Stimulated activated CD8-positive, alpha-beta memory T cell treated with anti-CD3 and anti-CD28 coated beads, Interleukin-4, amount 100 ng/mL, for 1 hour (primary cell): Measurements from ENCODE around the gene NTN4.
"Not testable (repeated sequence)": the region's sequence is repeated elsewhere in the genome, so short reads cannot be mapped to it uniquely, and the experiment has no call there.

Experiments used
- DNase-seq, 2 donors: peaks; one replicate each; pipeline ENCODE4 v3.0.0-alpha.2; 2020; ENCODE audit warnings: low read depth in 2 of 2, low spot score in 1 of 2

Gene NTN4

GRCh38 chr12:95756362-95756761 lies 34.2 kb downstream of the NTN4 start:
- no peak for DNase-seq

DNA sequence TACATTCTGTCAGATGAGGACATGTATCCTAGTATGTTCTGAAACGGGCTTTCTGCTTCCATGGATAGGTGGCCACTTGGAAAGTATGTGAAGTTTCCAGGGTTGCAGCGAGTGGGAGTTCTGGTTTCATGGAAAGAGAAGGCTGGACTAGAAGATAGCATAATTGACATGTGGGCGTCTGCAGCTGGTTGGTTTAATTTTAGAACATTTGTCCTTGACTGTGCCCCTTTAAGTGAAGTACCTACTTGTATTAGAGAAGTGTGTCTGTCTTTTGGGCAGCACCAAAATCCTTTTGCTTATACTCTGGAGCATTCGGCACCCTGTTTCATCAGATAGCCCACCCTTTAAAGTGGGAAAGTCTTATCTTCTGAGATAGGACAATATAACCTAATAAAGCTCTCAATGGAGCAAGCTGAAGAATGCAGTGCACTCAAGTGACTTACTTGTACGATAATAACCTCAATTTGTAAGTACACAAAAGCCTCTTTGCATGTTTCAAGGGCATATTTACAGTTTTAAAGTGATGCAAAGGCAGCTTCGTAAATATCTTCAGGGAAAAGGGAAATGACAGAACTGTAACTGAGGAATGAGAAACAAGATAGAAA lies 35.2 kb downstream of the NTN4 start:
- no peak for DNase-seq

GRCh38 chr12:95746062-95746461 lies 44.5 kb downstream of the NTN4 start:
- DNase-seq, result not testable (repeated sequence)

DNA sequence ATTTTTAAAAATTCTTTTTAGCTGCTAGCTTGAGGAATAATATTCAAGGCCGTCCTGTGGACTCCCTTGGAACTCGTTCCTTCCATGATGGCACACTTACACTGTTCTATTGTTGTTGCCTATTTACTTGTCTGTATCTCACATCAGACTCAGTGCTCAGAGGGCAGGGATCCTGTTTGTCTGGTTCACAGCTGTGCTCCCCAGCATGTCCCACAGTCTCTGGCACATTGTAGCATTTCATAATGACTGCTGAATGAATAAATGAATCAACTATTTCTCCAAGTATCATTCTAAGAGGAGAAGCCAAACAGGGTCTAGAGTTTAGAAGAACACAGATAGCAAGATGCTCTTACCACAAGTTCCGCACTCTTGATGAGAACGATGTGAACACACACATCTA lies 48.0 kb downstream of the NTN4 start:
- DNase-seq, result no peak

DNA sequence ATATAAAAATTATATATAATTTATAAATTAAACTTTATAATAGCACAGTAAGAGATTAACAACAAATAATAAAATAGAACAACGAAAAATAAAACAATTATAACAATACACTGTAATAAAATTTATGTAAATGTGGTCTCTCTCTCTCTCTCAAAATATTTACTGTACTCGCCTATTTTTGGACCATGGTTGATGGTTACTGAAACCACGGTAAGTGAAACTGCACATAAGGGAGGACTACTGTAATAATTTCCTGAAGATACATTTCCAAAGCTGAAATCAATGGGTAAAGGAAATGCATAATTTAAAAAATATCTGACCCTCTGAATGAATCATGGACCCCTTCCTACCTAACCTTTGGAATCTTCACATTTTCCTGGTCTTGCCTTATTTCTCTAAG lies 48.9 kb downstream of the NTN4 start:
- no peak for DNase-seq

GRCh38 chr12:95740751-95741150 lies 49.8 kb downstream of the NTN4 start:
- no peak for DNase-seq

DNA sequence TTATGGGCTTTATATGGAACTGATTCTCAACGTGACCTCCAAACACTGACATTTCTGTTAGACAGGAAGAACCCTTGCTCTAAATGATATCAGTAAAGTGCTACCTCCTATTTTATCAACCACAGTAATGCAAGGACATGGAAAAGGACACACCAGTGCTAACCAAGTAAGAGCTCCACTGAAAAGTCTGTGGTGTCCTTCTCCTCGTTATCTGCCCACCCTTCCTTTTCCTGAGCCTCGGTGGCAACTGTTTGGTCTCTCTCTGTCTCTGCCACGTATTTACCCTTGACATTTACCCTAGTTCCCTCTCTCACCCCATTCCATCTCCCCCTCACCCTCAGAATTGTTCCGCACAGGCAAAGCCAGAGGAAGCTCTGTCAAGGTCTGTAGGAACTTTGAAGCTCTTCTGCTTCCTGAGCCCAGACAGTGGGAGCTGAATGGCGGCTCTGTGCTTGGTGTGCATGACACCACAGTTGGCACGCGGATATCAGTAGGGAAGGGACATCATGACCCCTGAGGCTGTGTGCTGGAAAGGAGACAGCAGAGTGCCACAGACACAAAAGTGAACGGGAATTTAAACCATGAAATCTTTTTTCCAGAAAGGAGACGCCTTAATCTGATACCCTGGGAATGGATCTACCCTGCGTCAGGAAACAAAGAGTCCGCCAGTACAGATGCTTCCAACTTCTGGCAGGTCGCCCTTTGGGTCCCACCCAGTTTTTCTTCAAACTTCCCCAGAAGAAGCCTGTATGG lies 50.8 kb downstream of the NTN4 start:
- DNase-seq, result no peak

DNA sequence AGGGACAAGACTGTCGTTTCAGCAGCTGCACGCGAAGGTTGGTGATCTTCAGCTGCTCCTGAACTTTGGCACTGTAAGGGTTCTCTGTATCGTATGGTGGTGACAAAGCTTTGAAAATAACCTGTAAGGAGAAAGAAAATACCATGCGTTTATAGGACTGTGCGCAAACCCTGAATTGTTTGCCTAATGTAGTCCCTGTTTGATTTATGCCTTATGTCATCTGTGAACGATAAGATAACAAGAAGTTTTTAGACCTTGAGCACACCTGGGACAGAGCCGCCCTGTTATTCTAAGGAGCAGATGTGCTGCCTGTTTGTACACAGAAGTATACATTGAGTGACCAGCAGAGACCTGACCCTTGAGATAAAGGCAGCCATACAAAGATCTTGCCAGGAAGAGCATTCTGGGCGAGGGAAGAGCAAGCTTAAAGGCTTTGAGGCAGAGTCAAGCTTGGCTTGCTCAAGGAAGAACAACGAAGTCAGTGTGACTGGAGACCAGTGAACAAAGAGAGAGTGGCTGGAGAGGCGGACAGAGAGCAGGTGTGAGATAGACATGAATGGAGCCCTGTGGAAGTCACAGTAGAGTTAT lies 52.4 kb downstream of the NTN4 start:
- DNase-seq, result no peak

DNA sequence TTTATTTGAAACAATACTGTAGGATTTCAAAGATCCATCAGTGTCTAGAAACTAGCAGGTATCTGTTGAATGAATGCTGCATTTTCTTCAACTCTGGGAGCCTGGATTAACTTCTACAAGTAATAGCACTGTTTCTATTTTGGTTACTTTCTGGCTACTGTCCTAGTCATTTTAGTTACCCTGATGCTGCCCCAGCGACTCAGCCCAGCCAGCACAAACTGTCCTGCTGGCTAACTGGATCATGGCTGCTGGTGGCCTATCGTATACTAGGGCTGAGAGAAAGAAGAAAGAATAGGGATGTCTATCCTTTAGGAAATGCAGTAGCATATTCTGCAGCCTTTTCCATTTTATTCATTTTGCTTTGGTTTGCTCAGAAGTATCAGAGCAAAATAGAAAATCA lies 53.9 kb downstream of the NTN4 start:
- no peak for DNase-seq

- not testable (repeated sequence) for DNase-seq
These were observed 54.8 kb downstream of the NTN4 start for GRCh38 chr12:95735728-95736127.

DNA sequence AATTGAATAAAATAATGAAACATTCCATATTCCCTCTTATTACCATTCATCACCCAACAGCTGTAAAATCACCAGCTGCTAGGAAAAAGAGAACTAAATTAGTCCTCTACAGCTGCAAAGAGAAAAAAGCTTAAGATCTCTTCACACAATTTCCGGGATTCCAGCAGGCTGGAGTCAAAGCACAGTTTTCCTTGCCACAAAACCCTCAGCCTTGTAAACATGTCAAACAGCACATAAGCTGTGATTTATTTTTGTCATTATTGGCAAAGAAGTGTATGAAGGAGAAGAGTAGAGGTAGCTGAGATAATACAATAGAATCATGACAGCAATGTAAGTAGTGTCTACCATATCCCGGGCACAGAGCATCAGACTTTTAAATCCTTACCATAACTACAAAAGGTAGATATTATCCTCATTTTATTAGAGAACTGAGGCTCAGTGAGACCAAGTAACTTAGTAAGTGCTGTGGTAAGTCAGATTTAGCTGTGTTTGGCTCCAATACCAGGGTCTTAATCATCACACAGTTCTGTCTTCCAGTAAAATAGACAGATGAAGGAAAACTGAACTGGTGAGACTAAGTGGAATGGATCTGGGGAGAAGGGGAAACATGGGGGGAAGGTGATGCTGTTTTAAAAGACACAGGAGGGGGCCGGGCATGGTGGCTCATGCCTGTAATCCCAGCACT lies 57.3 kb downstream of the NTN4 start:
- DNase-seq, result no peak

GRCh38 chr12:95731519-95731958 lies 59.0 kb downstream of the NTN4 start:
- DNase-seq, result no peak

GRCh38 chr12:95730457-95730856 lies 60.1 kb downstream of the NTN4 start:
- no peak for DNase-seq

GRCh38 chr12:95726903-95727302 lies 63.7 kb downstream of the NTN4 start:
- DNase-seq, result no peak

DNA sequence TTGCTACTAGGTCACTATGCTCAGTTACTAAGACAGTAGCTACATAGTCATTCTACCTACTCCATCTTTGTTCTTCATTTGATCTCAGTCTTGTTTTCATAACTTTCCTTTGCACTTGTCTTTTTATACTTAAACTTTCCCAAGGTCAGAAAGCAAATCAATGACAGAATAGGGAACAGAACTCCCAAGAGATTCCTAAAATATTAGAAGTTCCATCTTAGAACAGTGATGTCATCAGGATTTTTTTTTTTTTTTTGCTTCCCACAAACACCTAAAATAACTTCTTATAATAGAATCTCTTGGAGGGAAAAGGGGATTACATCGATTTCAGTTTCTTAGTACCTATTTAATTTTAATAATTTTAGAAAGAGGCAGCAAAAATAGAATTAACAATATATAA lies 65.8 kb downstream of the NTN4 start:
- no peak for DNase-seq

GRCh38 chr12:95723693-95724384 lies 66.7 kb downstream of the NTN4 start:
- no peak for DNase-seq

- no peak for DNase-seq
These were observed 69.2 kb downstream of the NTN4 start for GRCh38 chr12:95721320-95721719.

DNA sequence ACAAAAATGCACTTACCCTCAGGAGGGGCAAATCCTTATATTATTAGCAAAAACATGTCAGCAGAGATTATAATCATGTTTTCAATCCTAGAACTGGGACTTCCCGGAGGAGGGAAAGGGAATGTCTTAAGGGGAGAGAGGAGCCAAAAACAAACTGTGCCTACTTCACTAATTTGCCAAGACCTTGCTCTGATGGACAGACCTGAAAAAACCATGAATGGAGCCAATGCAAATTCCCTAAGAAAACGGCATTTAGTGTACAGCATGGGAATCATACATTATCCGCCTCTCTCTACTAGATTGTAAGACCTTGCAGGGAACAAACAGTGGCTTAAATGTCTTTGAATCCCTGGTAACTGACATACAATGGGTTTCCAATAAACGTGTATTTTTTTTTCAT lies 70.4 kb downstream of the NTN4 start:
- DNase-seq, result no peak

- no peak for DNase-seq
These were observed 71.8 kb downstream of the NTN4 start for GRCh38 chr12:95718772-95719171.

DNA sequence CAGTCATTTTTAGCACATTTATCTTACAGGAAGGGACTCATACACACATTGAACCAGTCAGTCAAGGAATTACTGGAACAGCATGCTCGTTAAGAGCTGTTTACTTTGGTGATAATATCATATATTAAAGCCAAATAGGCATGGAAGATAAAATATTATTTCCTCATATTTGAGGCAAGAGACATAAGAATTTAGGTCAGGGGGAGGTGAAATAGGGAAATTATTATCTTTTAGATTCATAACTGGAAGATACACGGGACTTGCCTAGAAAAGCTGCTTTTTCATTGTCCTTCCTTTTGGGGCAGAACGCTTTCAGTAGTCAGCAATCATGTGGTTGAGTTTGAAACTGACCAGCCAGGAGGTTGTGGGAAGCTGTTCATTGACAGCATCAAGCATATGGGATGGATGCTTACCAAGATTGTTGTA lies 72.5 kb downstream of the NTN4 start:
- DNase-seq, result no peak

GRCh38 chr12:95717316-95717928 lies 73.1 kb downstream of the NTN4 start:
- no peak for DNase-seq
